NCI-H345 treated with DMSO at 0.1 percent for 48 hours (cell line): ENCODE data around the gene GPC5.
"Not testable (repeated sequence)": the region's sequence is repeated elsewhere in the genome, so short reads cannot be mapped to it uniquely, and the experiment has no call there.

Experiments
- DNase-seq: peaks from one replicate; lab custom pipeline; 2025; ENCODE audit not compliant: unreplicated experiment; lab: John Stamatoyannopoulos, UW

GPC5 gene

DNA sequence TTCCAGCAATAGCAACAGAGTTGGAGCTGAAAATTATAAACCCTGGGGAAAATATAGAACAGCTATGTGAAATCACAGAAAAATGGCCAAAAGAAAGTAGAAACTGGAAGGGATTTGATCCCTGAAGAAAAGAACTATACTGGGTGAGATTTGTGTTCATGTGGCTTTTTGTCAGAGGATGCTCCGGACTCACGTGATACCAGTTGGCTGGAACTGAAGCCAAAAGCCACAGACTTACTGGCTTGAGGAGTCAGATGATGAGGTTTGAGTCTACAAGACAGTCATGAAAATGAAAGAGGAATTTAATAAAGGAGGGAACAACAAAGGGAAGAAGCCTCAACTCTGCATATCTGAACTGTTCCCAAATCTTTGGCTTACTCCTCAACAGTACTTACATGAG is 427.1 kb downstream of the GPC5 start:
- no peak for DNase-seq

DNA sequence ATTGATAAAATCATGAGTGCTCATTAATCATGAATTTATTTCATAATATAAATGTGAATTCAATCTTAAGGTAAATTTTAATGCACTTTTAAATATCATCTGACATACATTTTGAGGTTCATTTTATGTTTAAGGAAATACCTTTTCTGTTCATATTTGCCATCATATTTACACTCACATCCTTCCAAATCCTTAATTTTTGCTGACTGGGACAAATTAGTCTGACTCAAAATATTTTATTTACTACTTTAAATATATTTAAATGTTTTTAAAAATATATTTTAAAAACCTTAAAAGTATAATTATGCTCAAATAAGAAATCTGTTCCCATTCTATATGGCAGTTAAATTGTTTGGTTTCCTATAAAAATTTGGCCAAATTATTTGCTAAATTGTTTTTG is 438.1 kb downstream of the GPC5 start:
- DNase-seq: no peak

DNA sequence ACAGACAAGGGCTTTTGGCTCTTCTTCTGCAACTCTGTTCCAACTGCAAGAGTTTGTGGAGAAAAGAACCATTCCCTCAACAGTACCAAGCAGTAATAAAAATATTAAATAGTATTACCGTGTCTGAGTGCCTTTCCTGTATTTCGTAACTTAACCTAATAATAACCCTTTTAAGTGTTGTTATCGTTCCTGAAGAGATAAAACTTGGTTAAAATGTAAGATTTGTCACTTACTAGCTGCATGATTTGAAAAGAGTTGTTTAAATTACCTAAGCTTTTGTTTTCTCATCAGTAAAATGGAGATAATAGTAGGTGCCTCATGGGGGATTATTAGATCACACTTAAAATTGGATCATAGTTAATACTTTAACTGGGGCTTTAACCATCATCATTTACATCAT is 447.2 kb downstream of the GPC5 start:
- no peak for DNase-seq

DNA sequence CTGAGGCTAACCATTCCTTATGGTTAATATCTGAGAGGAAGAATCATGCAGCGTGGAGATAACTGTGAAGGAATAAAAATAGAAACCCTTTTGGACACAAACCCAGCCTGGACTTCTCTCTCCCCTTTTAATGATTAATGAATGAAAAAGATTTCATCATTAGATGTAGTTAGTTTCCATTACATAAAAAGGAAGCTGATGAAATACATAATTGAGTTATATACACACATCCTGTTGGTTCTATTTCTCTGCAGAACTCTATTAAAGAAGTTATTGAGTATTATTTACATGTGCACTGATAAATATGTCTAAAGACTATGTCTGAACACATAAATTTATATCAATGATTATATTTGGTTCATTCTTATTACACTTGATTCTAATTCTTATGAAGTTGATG is 465.3 kb downstream of the GPC5 start:
- DNase-seq: no peak

DNA sequence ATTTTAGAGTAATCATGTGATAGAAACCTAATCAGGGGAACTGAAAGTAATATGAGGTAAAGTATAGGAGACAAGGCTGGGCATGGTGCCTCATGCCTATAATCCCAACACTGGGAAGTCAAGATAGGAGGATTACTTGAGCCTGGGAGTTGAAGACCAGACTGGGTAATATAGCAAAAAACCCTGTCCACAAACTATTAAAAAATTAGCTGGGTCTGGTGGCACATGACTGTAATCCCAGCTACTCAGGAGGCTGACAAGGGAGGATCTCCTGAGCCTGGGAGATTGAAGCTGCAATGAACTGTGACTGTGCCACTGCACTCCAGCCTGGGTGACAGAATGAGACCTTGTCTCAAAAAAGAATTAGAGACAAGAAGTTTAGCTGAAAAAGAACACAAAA is 469.9 kb downstream of the GPC5 start:
- no peak for DNase-seq

DNA sequence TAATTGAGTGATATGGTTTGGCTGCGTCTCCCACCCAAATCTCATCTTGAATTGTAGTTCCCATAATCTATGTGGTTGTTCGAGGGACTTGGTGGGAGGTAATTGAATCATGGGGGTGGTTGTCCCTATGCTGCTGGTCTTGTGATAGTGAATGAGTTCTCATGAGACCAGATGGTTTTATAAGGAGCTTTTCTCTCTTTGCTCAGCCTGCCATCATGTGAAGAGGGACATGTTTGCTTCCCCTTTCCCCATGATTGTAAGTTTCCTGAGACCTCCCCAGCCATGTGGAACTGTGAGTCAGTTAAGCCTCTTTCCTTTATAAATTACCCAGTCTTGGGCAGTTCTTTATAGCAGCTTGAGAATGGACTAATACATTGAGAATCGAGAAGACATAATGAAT is 480.1 kb downstream of the GPC5 start:
- DNase-seq: no peak

DNA sequence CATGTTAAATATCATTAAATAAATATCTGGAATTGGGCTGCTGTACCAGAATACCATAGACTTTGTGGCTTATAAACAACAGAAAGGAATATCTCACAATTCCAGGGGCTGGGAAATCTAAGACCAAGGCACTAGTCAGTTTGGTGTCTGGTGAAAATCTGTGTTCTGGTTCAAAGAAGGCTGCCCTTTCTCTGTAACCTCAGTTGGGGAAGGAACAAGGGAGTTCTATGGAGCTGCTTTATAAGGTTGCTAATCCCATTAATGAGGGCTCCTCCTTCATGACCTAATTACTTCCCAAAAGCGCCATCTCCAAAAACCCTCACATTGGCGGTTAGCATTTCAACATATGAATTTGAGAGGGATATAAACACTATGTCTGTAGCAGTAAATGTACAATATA is 480.9 kb downstream of the GPC5 start:
- no peak for DNase-seq

DNA sequence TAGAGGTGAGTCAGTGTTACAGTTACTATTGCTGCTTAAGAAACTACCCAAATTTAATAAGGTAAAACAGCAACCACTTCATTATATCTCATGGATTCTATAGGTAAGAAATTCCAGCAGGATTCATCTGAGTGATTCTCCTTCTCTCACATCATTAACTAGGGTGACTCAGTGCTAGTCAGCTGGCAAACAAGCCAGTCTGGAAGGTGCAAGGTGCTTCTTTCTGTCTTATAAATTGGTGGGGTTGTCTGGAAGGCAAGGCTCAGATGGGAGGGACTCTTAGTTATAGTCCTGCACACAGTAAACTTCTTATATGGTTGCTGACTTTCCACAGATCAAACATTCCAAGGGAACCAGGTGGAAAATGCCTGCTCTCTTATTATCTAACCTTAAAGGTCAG is 484.5 kb downstream of the GPC5 start:
- DNase-seq: no peak

DNA sequence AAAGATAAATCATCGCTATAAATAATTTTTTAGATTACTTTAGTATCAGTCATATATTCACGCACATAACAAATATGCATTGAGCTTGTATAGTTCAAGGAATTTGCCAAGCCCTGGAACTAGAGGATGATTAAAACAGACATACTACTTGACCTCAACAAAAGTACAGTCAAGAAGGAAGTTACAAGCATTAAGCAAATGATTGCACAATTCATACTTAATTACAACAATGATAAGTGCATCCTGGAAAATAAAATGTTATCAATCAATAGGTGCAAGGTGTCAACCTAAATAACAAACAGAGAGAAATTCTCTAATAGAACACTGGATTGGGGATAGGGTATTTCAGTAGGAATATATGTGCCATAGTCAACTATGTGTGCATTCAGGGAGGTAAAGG is 491.2 kb downstream of the GPC5 start:
- DNase-seq: no peak

DNA sequence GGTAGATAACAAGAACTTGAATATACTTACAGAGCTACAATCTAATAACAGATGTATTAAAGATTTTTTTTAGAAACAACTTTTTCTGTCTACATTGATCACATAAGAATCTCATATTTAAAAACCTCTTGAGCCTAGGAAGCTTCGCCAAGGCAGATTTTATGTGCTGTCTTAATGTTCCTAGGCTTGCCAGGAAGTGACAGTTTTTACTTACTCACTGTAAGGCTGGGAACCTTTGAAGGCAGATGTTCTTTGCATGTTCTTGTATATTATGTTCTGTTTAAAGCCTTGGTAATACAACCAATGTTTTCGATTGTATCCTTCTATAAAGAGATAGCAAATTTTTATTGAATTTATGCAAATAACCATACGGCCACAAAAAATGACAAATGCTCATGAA is 492.7 kb downstream of the GPC5 start:
- no peak for DNase-seq

DNA sequence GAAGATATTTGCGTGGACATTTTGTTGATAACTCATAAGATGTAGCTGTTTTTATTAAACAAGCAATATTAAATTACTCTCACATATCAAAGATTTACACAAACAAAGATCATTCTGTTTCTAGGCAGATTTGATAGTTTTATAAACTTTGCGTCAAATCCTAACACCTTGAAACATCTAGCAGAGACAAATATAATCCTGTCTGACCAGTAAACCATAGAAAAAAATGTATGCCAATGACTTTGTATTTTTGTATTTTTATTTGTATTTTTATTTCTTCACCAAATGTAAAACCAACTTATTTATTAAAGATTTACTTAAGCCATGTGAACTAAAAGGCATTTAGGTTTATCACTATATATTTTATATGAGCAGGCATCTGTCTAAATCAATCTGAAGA is 494.6 kb downstream of the GPC5 start:
- no peak for DNase-seq

DNA sequence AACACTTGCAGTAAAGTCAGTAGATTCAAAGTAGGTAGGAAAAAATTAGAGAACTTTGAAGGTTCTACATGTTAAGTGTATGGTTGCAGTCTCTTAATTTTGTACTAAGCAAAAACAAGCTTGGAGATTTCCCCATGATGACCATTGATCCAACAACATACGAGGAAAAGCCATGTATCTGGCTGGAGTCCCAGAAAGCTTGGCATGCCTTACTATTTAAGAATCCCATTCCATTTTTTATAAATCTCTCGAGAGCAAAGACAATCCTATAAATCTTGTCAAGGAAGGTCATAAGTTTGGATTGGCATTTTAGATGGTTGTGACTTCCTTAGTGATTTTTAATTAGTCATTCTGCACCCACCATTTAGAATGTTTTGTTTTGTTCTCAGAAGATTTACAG is 495.9 kb downstream of the GPC5 start:
- no peak for DNase-seq

DNA sequence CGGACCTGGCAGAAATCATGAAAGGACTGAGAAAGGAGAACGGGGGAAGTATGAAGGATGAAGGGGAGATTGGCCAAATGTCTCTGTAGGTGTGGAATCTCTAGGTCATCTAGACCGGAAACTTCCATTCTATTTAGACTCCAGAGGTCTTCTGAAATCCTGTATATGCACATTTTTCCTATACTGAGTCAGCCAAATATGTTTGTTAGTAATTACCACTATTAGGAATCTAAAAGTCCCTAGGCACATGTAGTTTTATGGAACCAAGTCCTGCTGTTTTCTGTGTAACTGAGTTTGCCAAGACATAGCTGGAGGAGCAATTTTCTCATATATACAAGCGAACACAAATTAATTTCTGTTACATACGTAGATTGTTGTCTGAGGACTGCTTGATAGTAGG is 498.1 kb downstream of the GPC5 start:
- DNase-seq: no peak

DNA sequence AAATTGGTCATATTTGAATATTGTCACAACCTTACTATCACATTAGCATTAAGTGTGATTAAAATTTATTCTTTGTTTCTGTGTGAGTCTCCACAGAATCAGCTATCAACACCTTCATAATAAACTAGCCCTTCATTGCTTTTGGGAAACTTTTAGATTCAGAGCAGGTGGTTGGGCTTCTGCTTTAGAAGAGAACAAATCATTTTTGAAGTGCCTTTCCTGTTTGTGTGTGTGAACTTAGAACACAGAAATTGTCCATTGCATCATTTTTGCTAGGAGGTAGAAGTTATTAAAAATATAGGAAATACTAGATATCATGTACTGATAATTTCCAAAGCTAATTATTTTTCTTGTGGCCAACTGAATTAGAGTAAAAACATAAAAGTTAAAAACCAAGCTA is 500.6 kb downstream of the GPC5 start:
- not testable (repeated sequence) for DNase-seq

DNA sequence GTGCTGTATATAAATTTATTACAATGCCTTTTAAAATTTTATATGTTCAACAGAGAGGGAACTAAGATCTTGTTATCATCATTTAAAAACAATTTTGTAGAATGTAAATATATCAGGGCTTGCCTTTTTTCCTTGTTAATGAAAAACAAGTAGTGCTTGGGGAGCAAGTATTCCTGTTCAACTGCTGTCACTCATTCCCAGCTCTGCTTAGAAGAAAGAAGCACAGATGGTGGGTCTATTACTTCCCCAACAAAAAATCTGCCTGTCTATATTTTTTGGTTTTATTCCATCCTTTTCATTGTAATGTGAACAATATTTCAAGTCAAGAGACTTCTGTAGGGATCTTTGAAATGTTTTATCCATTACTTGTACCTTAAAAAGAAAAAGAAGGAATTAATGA is 503.9 kb downstream of the GPC5 start:
- DNase-seq: no peak

DNA sequence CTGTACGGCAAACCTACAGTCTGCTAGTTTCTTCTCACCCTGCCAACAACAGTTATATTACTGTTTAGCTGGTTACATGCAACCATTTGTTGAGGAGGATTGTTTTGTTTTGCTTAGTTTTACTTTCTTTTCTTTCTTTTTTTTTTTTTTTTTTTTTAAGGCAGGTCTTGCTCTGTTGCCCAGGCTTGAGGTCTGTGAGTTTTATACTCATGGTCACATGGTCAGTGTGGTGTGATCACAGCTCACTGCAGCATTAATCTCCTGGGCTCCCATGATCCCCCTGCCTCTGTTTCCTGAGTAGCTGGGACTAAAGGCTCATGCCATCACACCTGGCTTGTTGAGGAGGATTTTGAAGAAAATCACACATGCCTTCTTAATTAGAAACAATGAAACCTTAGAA is 505.6 kb downstream of the GPC5 start:
- DNase-seq: no peak

DNA sequence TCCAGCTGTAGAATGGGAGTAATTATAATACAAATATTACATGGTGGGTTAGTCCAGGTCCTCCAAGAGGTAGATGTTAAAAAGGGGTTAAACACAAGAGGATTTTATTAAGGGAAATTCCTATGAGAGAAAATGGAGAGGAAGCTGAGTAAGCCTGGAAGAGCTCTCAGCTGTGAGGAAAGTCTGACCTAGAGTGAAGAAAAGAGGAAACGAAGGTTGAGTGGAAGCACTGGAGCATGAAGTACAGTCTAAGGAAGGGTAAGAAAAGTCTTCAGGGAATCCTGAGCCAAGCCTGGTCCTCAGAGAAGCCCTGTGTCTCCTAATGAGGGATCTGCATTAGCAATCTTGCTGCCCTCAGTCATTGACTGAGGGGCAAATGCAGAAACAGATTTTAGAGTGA is 506.2 kb downstream of the GPC5 start:
- DNase-seq: no peak

DNA sequence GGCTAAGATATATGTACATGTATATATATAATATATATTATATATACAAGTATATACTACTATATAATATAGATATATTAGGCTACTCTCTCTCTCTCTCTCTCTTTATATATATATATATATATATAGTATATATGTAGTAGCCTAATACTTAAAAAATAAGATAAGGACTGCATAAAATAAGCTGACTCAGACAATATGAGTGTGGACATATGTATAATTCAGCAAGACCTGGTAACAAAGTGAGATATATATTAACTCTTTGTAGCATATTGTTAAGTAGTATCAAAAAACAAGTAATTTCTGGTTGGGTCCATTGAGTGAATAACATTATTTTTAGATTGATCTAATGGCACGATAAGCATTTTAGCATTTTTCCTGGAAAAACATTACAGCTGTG is 509.0 kb downstream of the GPC5 start:
- no peak for DNase-seq

DNA sequence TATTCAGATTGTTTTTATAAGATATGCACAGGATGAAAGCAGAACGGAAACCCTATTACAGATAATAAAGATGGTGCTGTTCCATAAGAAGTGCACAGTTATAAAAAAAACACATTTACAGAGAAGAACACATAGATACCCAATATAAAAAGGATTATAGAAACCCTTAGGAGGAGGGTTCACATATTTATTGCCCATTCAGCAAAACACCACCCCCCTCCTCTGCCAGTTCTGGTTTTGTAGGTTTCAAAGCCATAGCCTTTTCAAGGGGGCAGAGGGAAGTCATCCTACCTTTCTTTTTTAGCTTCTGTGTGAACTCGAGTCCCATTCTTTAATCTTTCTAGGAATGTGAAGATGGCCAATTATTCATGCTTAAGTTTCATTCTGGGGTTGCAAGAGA is 511.2 kb downstream of the GPC5 start:
- no peak for DNase-seq

DNA sequence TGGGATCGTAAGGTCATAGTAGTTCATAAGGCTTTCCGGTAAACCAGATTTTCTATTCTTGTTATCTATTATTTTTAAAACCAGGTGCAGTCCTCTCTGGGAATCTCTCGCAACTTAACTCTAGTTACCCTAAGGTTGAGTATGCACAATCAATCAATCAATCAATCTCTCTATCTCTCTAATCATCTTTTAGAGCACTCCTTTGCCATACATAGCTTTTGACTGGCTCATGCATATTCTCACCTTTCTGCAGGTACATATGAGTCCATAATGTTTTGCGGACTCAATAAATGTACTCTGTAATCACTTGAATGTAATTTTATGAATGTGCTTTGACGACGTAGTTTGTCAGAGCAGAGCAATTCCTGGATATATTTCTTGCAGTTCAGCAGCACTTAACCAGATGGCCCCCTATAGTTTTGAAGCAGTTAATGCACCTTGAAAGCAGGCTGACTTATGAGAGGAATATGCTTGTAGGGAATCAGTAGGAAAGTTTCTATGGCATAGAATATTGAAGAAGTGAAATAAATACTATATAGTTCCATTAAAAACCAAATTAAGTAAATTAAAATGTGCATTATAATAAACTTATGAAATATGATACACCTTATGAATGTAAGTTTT is 524.7 kb downstream of the GPC5 start:
- no peak for DNase-seq

DNA sequence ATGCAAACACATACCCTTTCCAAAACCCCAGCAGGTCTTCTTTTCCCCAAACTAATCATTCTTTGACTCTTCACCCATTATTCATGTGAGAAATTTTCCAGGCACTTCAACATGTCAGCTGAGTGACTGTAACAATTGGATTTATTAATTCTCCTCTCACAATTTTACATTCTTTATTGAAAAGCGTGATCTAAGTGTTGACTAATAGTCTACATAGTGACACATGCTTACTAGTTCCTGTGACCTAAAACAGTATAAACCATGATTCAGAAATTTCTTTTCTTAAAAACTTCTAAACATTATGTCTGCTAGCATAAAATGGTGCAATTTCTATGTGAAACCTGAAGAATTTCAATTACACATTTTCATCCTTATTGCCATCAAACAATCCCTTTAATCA is 532.3 kb downstream of the GPC5 start:
- no peak for DNase-seq

DNA sequence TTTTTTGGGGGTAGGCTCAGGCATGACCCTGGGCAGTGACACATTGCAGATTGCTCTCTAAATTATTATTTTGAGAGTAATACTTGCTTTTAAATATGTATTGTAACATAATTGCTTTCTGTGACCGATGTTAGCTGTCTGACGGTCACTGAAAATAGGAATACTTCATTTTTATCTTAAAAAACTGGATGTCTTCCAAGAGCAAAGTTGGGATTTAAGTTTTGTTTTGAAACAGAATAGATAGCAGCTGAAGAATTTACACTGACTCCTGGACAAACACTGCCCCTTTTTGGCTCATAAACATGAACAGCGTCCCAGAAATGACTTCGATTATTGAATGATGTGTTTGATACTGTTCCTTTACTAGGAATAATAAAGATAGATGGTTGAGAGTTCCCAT is 535.9 kb downstream of the GPC5 start:
- DNase-seq: no peak

DNA sequence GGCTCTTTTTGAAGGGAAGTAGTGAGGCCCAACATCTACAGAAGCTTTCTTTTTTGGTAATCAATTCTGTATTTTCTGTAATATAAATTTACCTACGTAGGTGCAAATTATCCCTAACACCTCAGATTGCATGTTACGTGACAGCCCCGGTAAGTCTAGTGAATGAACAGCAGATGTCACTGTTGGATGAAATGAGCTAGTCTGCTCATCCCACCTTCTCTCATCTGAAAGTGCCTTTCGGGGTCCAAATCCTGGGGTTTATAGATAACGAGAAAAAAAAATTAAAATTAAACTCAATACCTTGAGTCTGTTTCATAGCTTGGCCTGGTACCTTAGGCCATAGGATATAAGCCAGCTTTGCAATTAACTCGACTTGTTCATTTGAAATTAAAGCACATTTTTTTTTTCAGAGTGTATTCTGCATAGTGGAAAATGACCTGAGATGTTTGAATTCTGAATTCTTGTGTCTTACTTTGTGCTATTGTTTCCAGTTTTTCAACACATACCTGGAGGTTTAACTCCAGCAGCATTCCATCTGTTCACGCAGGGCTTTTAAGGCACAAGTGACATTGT is 548.2 kb downstream of the GPC5 start:
- DNase-seq: no peak

DNA sequence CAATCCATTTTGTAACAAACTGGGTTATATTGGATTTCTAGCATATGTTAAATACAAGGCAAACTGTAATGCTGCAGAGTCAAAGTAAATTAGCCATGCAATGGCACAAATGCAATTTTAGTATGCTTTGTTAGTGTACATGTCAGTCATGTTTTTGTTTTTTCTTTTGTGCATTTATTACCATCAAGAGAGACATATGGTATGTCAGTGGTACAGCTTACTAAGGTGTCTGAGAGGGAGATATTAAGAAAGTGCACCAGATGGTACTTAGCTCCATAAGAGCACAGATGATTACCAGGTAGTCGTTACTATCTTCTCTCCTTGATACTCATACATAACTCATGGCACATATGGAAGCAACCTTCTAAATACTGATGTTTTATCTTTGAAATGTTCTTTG is 550.3 kb downstream of the GPC5 start:
- DNase-seq: no peak
